ENCODE results near the gene TEAD1.

DNA sequence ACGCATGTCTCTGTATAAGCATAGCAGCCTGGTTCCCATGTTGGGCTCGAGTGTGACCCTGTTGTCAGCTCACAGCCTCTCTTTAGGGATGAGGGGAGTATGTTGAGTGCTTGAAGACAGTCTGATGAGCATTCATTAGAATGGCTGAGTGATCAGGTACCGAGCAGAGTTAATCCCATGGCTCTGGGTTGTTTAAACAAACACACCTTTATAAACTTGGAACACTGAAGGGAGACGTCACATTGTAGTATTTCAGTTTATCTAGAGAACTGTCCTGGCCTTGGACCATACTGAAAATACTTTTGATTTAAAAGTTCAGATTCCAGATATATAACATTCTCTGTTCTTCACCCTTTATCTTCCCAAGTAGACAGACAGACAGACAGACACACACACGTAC is 76.0 kb downstream of the TEAD1 start:
- TF ChIP-seq, protein P1, sequence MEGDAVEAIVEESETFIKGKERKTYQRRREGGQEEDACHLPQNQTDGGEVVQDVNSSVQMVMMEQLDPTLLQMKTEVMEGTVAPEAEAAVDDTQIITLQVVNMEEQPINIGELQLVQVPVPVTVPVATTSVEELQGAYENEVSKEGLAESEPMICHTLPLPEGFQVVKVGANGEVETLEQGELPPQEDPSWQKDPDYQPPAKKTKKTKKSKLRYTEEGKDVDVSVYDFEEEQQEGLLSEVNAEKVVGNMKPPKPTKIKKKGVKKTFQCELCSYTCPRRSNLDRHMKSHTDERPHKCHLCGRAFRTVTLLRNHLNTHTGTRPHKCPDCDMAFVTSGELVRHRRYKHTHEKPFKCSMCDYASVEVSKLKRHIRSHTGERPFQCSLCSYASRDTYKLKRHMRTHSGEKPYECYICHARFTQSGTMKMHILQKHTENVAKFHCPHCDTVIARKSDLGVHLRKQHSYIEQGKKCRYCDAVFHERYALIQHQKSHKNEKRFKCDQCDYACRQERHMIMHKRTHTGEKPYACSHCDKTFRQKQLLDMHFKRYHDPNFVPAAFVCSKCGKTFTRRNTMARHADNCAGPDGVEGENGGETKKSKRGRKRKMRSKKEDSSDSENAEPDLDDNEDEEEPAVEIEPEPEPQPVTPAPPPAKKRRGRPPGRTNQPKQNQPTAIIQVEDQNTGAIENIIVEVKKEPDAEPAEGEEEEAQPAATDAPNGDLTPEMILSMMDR (conservative IDR thresholded peaks at IDR 0.05) = no peak
- no peak for TF ChIP-seq ZFX (IDR thresholded peaks at IDR 0.05)
